GM12873 (cell line): ENCODE measurements around the gene B9D2.

Experiments used
- CTCF ChIP-seq: IDR thresholded peaks from 2 replicates; pipeline ENCODE4 v1.5.1; 2012; ENCODE audit warnings: low read depth, mild to moderate bottlenecking, moderate library complexity, low read length, control low read depth; ENCODE audit not compliant: insufficient read depth; ENCODE audit errors: missing control alignments

The B9D2 gene

DNA sequence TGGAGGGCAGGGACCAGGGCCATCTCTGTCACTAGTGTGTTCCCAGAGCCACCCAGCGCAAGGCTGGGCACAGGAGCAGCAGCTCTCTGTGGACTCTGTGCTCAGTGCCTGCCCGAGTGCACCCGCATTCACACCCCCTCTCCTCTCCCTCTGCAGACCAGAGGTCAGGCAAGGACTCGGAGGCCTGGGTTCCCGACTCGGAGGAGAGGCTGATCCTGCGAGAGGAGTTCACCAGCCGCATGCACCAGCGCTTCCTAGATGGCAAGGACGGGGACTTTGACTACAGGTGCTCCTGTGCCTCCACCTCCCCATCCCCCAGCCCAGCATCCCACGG, 43.8 kb downstream of the B9D2 start:
- no peak for TF ChIP-seq CTCF

DNA sequence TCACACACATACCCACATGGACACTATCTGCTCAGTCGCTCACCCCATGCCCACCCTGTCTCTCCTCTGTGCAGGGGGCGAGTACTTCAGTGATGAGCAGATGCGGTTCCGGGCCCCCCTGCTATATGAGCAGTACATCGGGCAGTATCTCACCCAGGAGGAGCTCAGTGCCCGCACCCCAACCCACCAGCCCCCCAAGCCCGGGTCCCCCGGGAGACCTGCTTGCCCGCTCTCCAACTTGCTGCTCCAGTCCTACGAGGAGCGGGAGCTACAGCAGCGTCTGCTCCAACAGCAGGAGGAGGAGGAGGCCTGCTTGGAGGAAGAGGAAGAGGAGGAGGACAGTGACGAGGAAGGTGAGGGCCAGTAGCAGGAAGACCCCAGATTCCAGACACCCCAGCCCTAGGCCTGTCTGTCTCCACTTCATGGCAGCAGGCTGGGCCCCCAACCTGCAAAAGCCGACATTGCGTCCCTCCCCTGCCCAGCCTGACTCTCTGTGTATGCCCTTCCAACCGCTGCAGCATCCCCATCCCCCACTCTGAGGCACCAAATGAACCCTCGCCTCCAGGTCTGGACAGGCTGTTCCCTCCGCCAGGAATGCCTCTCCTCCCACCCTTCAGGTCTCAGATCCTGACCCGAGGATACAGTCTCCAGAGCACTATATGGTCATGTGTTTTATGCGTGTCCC, 44.3 kb downstream of the B9D2 start:
- TF ChIP-seq CTCF, result no peak

- TF ChIP-seq CTCF, result no peak
Measured at GRCh38 chr19:41318696-41319499, 45.1 kb downstream of the B9D2 start.

DNA sequence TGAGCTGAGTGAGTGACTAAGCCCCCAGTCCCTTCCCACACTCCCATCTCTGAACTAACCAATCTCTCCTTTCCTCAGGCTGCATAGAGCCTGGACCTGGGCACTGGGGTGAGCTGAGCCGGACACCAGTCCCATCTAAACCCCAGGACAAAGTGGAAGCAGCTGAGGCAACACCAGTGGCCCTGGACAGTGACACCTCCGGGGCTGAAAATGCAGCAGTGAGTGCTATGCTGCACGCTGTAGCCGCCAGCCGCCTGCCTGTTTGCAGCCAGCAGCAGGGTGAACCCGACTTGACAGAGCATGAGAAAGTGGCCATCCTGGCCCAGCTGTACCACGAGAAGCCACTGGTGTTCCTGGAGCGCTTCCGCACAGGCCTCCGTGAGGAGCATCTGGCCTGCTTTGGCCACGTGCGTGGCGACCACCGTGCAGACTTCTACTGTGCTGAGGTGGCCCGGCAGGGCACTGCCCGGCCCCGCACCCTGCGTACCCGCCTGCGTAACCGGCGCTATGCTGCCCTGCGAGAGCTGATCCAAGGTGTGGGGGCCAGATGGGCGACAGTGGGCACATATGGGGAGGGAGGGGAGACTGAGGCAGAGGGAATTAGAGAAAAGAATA, 47.5 kb downstream of the B9D2 start:
- TF ChIP-seq CTCF, result no peak

DNA sequence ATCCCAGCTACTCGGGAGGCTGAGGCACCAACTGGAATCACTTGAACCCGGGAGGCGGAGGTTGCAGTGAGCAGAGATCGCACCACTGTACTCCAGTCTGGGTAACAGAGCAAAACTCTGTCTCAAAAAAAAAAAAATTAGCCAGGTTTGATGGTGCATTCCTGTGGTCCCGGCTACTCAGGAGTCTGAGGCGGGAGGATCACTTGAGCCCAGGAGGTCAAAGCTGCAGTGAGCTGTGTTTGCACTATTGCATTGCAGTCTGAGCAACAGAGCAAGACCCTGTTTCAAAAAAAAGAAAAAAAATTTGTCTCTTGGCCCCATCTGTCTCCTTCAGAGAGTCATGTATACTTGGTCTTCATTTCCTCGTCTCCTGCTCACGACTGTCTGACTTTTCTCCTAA, 52.3 kb downstream of the B9D2 start:
- no peak for TF ChIP-seq CTCF

GRCh38 chr19:41311072-41311471, 52.9 kb downstream of the B9D2 start:
- TF ChIP-seq CTCF, result no peak
